Naive thymus-derived CD8-positive, alpha-beta T cell (primary cell): ENCODE data around the gene RUNX3. TPM values are rescaled to one million over a fixed set of nuclear protein-coding genes. Genes with fewer than 3 reads are reported as not detected.

Source experiments
- microRNA-seq: library from miRNA; unstranded; fragments of <30 nt; microRNA quantifications from one replicate; pipeline ENCODE4 v1.2.0, GENCODE V29; 2022; ENCODE audit warnings: borderline microRNAs expressed
- polyA plus RNA-seq, 3 donors: library from polyadenylated mRNA; unstranded; fragments of 300-500 nt; fragmentation: Illumina TruSeq; gene quantifications; one replicate each; pipeline ENCODE4 v1.2.3, GENCODE V29; 2021
- total RNA-seq, 8 experiments: library from RNA in 2 of 8; stranded (reverse) in 2 of 8; gene quantifications; one replicate each; pipeline ENCODE4 v1.2.3 and lab custom pipeline; 2021 to 2026

The RUNX3 gene
- total and polyA plus RNA-seq, 5 experiments from 2014 or later = 22.0 to 95.3 (median 64.0) TPM

Small RNAs within 50 kb of the gene (microRNA-seq; reads per million reads assigned to microRNA genes)
- gene MIR6731 = 4.1 reads per million, percentile 9 among the genes with 10 or more reads in this experiment

Other genes starting within 250 kb of the RUNX3 start
- 1 to 10 TPM; 4.9 to 6.6 TPM for gene CLIC4, start 184.8 kb downstream of the RUNX3 start, total RNA-seq
- gene CLIC4, start 184.8 kb downstream of the RUNX3 start, polyA plus RNA-seq = under 1 TPM; 0.07 to 0.50 (median 0.11) TPM